H9 (cell line): ENCODE results near the gene ADRB1. TPM values are rescaled to one million over a fixed set of nuclear protein-coding genes. Genes with fewer than 3 reads are reported as not detected.

Source experiments
- DNase-seq: peaks from one replicate; pipeline ENCODE4 v3.0.0-alpha.2; 2017
- H2AFZ ChIP-seq: one replicate; pipeline ENCODE4 v1.6.1; 2013; ENCODE audit warnings: mild to moderate bottlenecking, low read length, control low read depth, moderate library complexity
- H2AK5ac ChIP-seq: 2 replicates; pipeline ENCODE4 v1.6.1; 2013; ENCODE audit warnings: low read length, control low read depth, mixed read lengths; ENCODE audit not compliant: insufficient read length
- H2BK120ac ChIP-seq: one replicate; pipeline ENCODE4 v1.6.1; 2013; ENCODE audit warnings: low read depth, mild to moderate bottlenecking, low read length, control low read depth, inconsistent platforms; ENCODE audit not compliant: poor library complexity, severe bottlenecking
- H2BK12ac ChIP-seq: 2 replicates; pipeline ENCODE4 v1.6.1; 2013; ENCODE audit warnings: low read length, control low read depth, mixed read lengths, low read depth; ENCODE audit not compliant: insufficient read length
- H2BK15ac ChIP-seq: 2 replicates; pipeline ENCODE4 v1.6.1; 2013; ENCODE audit warnings: low read depth, low read length, control low read depth
- H2BK20ac ChIP-seq: one replicate; pipeline ENCODE4 v1.6.1; 2013; ENCODE audit warnings: low read depth, mild to moderate bottlenecking, low read length, control low read depth, inconsistent platforms; ENCODE audit not compliant: poor library complexity, severe bottlenecking
- H2BK5ac ChIP-seq: 2 replicates; pipeline ENCODE4 v1.6.1; 2013; ENCODE audit warnings: low read length, control low read depth, mixed read lengths; ENCODE audit not compliant: insufficient read length
- H3K14ac ChIP-seq: 2 replicates; pipeline ENCODE4 v1.6.1; 2013; ENCODE audit warnings: low read length, control low read depth; ENCODE audit not compliant: insufficient read depth
- H3K18ac ChIP-seq: 2 replicates; pipeline ENCODE4 v1.6.1; 2013; ENCODE audit warnings: low read depth, mild to moderate bottlenecking, mixed read lengths, low read length, control low read depth; ENCODE audit not compliant: insufficient read length
- H3K23ac ChIP-seq: 2 replicates; pipeline ENCODE4 v1.6.1; 2013; ENCODE audit warnings: low read length, control low read depth, mixed read lengths, low read depth; ENCODE audit not compliant: insufficient read length
- H3K23me2 ChIP-seq: 2 replicates; pipeline ENCODE4 v1.6.1; 2013; ENCODE audit warnings: low read depth, mild to moderate bottlenecking, mixed read lengths, low read length, control low read depth; ENCODE audit not compliant: insufficient read length, poor library complexity, severe bottlenecking
- H3K27ac ChIP-seq: 2 replicates; pipeline ENCODE4 v1.5.1; 2013; ENCODE audit warnings: low read length, control low read depth, mixed read lengths, low read depth; ENCODE audit not compliant: insufficient read length
- H3K27me3 ChIP-seq: 2 replicates; pipeline ENCODE4 v1.6.1; 2013; ENCODE audit warnings: low read length, control low read depth, inconsistent platforms; ENCODE audit not compliant: insufficient read depth
- H3K4ac ChIP-seq: 2 replicates; pipeline ENCODE4 v1.6.1; 2013; ENCODE audit warnings: low read depth, mild to moderate bottlenecking, control low read depth, inconsistent platforms, low read length, moderate library complexity
- H3K4me1 ChIP-seq: 2 replicates; pipeline ENCODE4 v1.6.1; 2013; ENCODE audit warnings: low read length, control low read depth, inconsistent platforms; ENCODE audit not compliant: insufficient read depth
- H3K4me2 ChIP-seq: 2 replicates; pipeline ENCODE4 v1.6.1; 2013; ENCODE audit warnings: low read length, control low read depth, mixed read lengths; ENCODE audit not compliant: insufficient read length, insufficient read depth
- H3K56ac ChIP-seq: 2 replicates; pipeline ENCODE4 v1.6.1; 2013; ENCODE audit warnings: low read depth, mild to moderate bottlenecking, mixed read lengths, low read length, control low read depth; ENCODE audit not compliant: insufficient read length
- H3K79me1 ChIP-seq: 2 replicates; pipeline ENCODE4 v1.6.1; 2013; ENCODE audit warnings: low read depth, mild to moderate bottlenecking, moderate library complexity, low read length, control low read depth, inconsistent platforms; ENCODE audit not compliant: insufficient read depth, poor library complexity, severe bottlenecking
- H3K79me2 ChIP-seq: 2 replicates; pipeline ENCODE4 v1.6.1; 2013; ENCODE audit warnings: low read length, control low read depth, inconsistent platforms; ENCODE audit not compliant: insufficient read depth
- H3K9ac ChIP-seq: 2 replicates; pipeline ENCODE4 v1.6.1; 2013; ENCODE audit warnings: low read length, control low read depth, mixed read lengths; ENCODE audit not compliant: insufficient read length; ENCODE audit errors: extremely low read depth
- H3K9me3 ChIP-seq: one replicate; pipeline ENCODE4 v1.6.1; 2013; ENCODE audit warnings: low read depth, low read length, inconsistent platforms; ENCODE audit not compliant: control insufficient read depth
- H3T11ph ChIP-seq: one replicate; pipeline ENCODE4 v1.6.1; 2013; ENCODE audit warnings: mild to moderate bottlenecking, low read length, control low read depth, inconsistent platforms
- H4K20me1 ChIP-seq: one replicate; pipeline ENCODE4 v1.6.1; 2013; ENCODE audit not compliant: control insufficient read depth, insufficient read length, insufficient read depth
- H4K5ac ChIP-seq: 2 replicates; pipeline ENCODE4 v1.6.1; 2013; ENCODE audit warnings: low read depth, mild to moderate bottlenecking, mixed read lengths, low read length, control low read depth; ENCODE audit not compliant: insufficient read length
- H4K8ac ChIP-seq: replicated peaks from 2 replicates; pipeline ENCODE4 v1.6.1; 2013; ENCODE audit warnings: low read length, control low read depth, mixed read lengths, low read depth; ENCODE audit not compliant: insufficient read length
- H4K91ac ChIP-seq: 2 replicates; pipeline ENCODE4 v1.6.1; 2013; ENCODE audit warnings: low read depth, mild to moderate bottlenecking, moderate library complexity, mixed read lengths, low read length, control low read depth; ENCODE audit not compliant: insufficient read length
- H3K27ac Mint-ChIP-seq, 3 experiments: 2 replicates in 2 of 3; 3 replicates in 1 of 3; pipeline ENCODE4 v1.8.0; 2020 to 2021; ENCODE audit warnings: mixed read lengths in 3 of 3, mild to moderate bottlenecking in 1 of 3, moderate library complexity in 1 of 3
- H3K27me3 Mint-ChIP-seq: 2 replicates; pipeline ENCODE4 v1.8.0; 2021; ENCODE audit warnings: low read depth, mild to moderate bottlenecking, moderate library complexity, mixed read lengths
- H3K36me3 Mint-ChIP-seq, 3 experiments: 2 replicates in 2 of 3; 3 replicates in 1 of 3; pipeline ENCODE4 v1.8.0; 2020 to 2021; ENCODE audit warnings: low read depth in 3 of 3, mixed read lengths in 3 of 3; ENCODE audit not compliant: insufficient read depth in 1 of 3
- H3K4me1 Mint-ChIP-seq, 2 experiments: 2 replicates each; pipeline ENCODE4 v1.8.0; 2020; ENCODE audit warnings: mixed read lengths in 2 of 2
- H3K4me3 Mint-ChIP-seq, 2 experiments: 2 replicates in 1 of 2; 3 replicates in 1 of 2; pipeline ENCODE4 v1.8.0; 2020 to 2021; ENCODE audit warnings: mild to moderate bottlenecking in 2 of 2, mixed read lengths in 2 of 2, moderate library complexity in 1 of 2
- H3K9me3 Mint-ChIP-seq, 2 experiments: 2 replicates in 1 of 2; 3 replicates in 1 of 2; pipeline ENCODE4 v1.8.0; 2020; ENCODE audit warnings: mild to moderate bottlenecking in 2 of 2, mixed read lengths in 2 of 2, moderate library complexity in 1 of 2
- WGBS: extraction: QIAGEN DNeasy Blood & Tissue Kit; methylation state at CpG from one replicate; pipeline ENCODE4 v1.1.7; 2013; ENCODE audit warnings: missing lambda C conversion rate, low lambda C conversion rate, mixed read lengths; ENCODE audit not compliant: insufficient read length; ENCODE audit errors: extremely low coverage; 5-methylcytosine and 5-hydroxymethylcytosine counted together
- total RNA-seq: library from RNA; stranded (reverse); gene quantifications from 2 replicates; pipeline ENCODE4 v1.2.1, GENCODE V29; 2021
- TF ChIP-seq, protein P1 (sequence below): fragments of 200-600 bp; sonication (generic); conservative IDR thresholded peaks from 3 replicates; pipeline ENCODE4 v1.8.0; 2021; ENCODE audit warnings: antibody characterized with exemption, mild to moderate bottlenecking

Gene ADRB1
- total RNA-seq, 1 experiment from 2014 or later, result 0.13 TPM

DNA sequence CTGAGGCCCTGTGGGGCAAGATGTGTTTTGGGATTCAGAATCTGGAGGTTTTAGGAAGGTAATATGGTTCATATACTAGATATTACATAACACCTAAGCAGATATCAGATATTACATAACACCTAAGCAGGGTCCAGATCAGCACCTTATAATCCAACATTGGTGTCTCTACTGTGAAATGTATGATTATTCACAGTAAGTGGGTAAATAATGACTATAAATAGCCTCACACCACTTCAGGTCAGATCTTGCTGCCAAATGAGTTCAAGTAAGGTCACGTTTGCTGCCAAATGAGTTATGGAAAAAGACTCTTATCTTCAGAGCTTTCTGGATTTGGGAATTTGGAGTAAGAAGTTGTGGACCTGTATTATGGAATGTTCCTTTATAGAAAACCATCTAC is 14.6 kb downstream of the ADRB1 start:
- Histone ChIP-seq H2BK120ac (no peak overlapping the region), H2BK15ac (no peak overlapping the region), H3K23me2 (no peaks in the 10 kb centered on the region), H2BK20ac (no peak overlapping the region), H3K4me1 (no peaks in the 10 kb centered on the region; the same call in 1 of the 2 replicates), H3K4ac (no peak overlapping the region), H4K5ac (no peak overlapping the region), H2BK12ac (no peak overlapping the region), H4K8ac (no peak overlapping the region), H4K20me1 (no peaks in the 10 kb centered on the region), H3K79me1 (no peaks in the 10 kb centered on the region), H2BK5ac (no peak overlapping the region), H3K27ac (no peak overlapping the region), H3T11ph (no peak overlapping the region), H3K79me2 (no peaks in the 10 kb centered on the region), H3K27me3 (no peaks in the 10 kb centered on the region), H2AK5ac (no peak overlapping the region), H3K9ac (no peak overlapping the region), H3K9me3 (no peaks in the 10 kb centered on the region), H3K56ac (no peak overlapping the region), H4K91ac (no peak overlapping the region), H3K14ac (no peak overlapping the region), H3K4me2 (no peak overlapping the region), H3K18ac (no peak overlapping the region), H3K23ac (no peak overlapping the region), H2AFZ (no peak overlapping the region)
- Mint-ChIP-seq H3K27ac (no peak overlapping the region), H3K27me3 (peaks cover 8% of the 10 kb centered on the region), H3K4me3 (no peak overlapping the region), H3K36me3 (no peaks in the 10 kb centered on the region), H3K4me1 (peaks cover 11 to 18% of the 10 kb centered on the region in 2 experiments), H3K9me3 (no peaks in the 10 kb centered on the region)
- DNase-seq, result no peak
- WGBS, result no CpG with 5 or more reads among the region's 1 CpG
- TF ChIP-seq, protein P1, sequence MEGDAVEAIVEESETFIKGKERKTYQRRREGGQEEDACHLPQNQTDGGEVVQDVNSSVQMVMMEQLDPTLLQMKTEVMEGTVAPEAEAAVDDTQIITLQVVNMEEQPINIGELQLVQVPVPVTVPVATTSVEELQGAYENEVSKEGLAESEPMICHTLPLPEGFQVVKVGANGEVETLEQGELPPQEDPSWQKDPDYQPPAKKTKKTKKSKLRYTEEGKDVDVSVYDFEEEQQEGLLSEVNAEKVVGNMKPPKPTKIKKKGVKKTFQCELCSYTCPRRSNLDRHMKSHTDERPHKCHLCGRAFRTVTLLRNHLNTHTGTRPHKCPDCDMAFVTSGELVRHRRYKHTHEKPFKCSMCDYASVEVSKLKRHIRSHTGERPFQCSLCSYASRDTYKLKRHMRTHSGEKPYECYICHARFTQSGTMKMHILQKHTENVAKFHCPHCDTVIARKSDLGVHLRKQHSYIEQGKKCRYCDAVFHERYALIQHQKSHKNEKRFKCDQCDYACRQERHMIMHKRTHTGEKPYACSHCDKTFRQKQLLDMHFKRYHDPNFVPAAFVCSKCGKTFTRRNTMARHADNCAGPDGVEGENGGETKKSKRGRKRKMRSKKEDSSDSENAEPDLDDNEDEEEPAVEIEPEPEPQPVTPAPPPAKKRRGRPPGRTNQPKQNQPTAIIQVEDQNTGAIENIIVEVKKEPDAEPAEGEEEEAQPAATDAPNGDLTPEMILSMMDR, result no peak
